MM.1S (cell line): ENCODE results near the gene SLC25A11.

Experiments
- DNase-seq: peaks from one replicate; pipeline ENCODE4 v3.0.0-alpha.2; 2015
- H2AFZ ChIP-seq: fragments of 300-600 bp; sonication (generic); 2 replicates; pipeline ENCODE4 v1.6.0; 2016; ENCODE audit warnings: antibody characterized with exemption, low read length
- H3F3A ChIP-seq: fragments of 300-600 bp; sonication (generic); 2 replicates; pipeline ENCODE4 v1.6.1; 2016; ENCODE audit warnings: mild to moderate bottlenecking, antibody characterized with exemption, low read length, moderate library complexity, mixed read lengths; ENCODE audit not compliant: insufficient read depth
- H3K27ac ChIP-seq: fragments of 300-600 bp; sonication (generic); 2 replicates; pipeline ENCODE4 v1.5.1; 2016; ENCODE audit warnings: mild to moderate bottlenecking, low read length
- H3K27me3 ChIP-seq: fragments of 300-600 bp; sonication (generic); replicated peaks from 2 replicates; pipeline ENCODE4 v1.6.0; 2016; ENCODE audit warnings: low read length; ENCODE audit not compliant: insufficient read depth
- H3K36me3 ChIP-seq: fragments of 300-600 bp; sonication (generic); replicated peaks from 2 replicates; pipeline ENCODE4 v1.6.1; 2016; ENCODE audit warnings: mild to moderate bottlenecking, low read length, mixed read lengths; ENCODE audit not compliant: insufficient read depth
- H3K4me1 ChIP-seq: fragments of 300-600 bp; sonication (generic); 2 replicates; pipeline ENCODE4 v1.6.1; 2016; ENCODE audit warnings: low read length, mixed read lengths
- H3K4me2 ChIP-seq: fragments of 300-600 bp; sonication (generic); 2 replicates; pipeline ENCODE4 v1.6.0; 2016; ENCODE audit warnings: low read depth, low read length
- H3K4me3 ChIP-seq: fragments of 300-600 bp; sonication (generic); 2 replicates; pipeline ENCODE4 v1.5.1; 2016; ENCODE audit warnings: low read length, mixed read lengths
- H3K79me2 ChIP-seq: fragments of 300-600 bp; sonication (generic); 2 replicates; pipeline ENCODE4 v1.6.1; 2016; ENCODE audit warnings: mixed run types, low read length, mixed read lengths
- H3K9ac ChIP-seq: fragments of 300-600 bp; sonication (generic); 2 replicates; pipeline ENCODE4 v1.6.1; 2016; ENCODE audit warnings: low read length, mixed read lengths
- H3K9me2 ChIP-seq: fragments of 300-600 bp; sonication (generic); replicated peaks from 2 replicates; pipeline ENCODE4 v1.6.1; 2016; ENCODE audit warnings: mild to moderate bottlenecking, low read length, mixed read lengths; ENCODE audit not compliant: insufficient read depth
- H3K9me3 ChIP-seq: fragments of 300-600 bp; sonication (generic); replicated peaks from 2 replicates; pipeline ENCODE4 v1.6.1; 2016; ENCODE audit warnings: mild to moderate bottlenecking, low read length, mixed read lengths; ENCODE audit not compliant: insufficient read depth
- H4K20me1 ChIP-seq: fragments of 300-600 bp; sonication (generic); 2 replicates; pipeline ENCODE4 v1.6.1; 2016; ENCODE audit warnings: mild to moderate bottlenecking, low read length, moderate library complexity, mixed read lengths; ENCODE audit not compliant: insufficient read depth
- CTCF ChIP-seq: fragments of 300-600 bp; sonication (generic); IDR thresholded peaks from 2 replicates; pipeline ENCODE4 v1.5.1; 2016; ENCODE audit warnings: antibody characterized with exemption, low read length, mixed read lengths
- EZH2 ChIP-seq: fragments of 300-600 bp; sonication (generic); optimal IDR thresholded peaks from 2 replicates; pipeline ENCODE3; 2017; ENCODE audit warnings: low read depth, mild to moderate bottlenecking, antibody characterized with exemption, low read length, mixed read lengths
- EZH2phosphoT487 ChIP-seq: fragments of 300-600 bp; sonication (generic); IDR thresholded peaks from 2 replicates; pipeline ENCODE4 v1.6.1; 2018; ENCODE audit warnings: antibody characterized with exemption, low read length

Gene SLC25A11

GRCh38 chr17:4901108-4901647 lies 38.7 kb downstream of the SLC25A11 start:
- TF ChIP-seq EZH2 = no peak
- no peak for TF ChIP-seq CTCF
- TF ChIP-seq EZH2phosphoT487 = no peak
- no peak overlapping the region for H2AFZ ChIP-seq
- no peaks in the 10 kb centered on the region for H3K27me3 ChIP-seq
- H3K36me3 ChIP-seq = no peaks in the 10 kb centered on the region
- no peaks in the 10 kb centered on the region for H3K9me3 ChIP-seq
- H3K4me3 ChIP-seq = no peak overlapping the region
- H3K4me2 ChIP-seq = no peak overlapping the region
- peaks cover 11% of the 10 kb centered on the region for H3F3A ChIP-seq
- H4K20me1 ChIP-seq = no peaks in the 10 kb centered on the region
- H3K9ac ChIP-seq = no peak overlapping the region
- peaks cover 12% of the 10 kb centered on the region for H3K4me1 ChIP-seq
- no peaks in the 10 kb centered on the region for H3K9me2 ChIP-seq
- no peak for DNase-seq
- no peak overlapping the region for H3K27ac ChIP-seq
- no peaks in the 10 kb centered on the region for H3K79me2 ChIP-seq

DNA sequence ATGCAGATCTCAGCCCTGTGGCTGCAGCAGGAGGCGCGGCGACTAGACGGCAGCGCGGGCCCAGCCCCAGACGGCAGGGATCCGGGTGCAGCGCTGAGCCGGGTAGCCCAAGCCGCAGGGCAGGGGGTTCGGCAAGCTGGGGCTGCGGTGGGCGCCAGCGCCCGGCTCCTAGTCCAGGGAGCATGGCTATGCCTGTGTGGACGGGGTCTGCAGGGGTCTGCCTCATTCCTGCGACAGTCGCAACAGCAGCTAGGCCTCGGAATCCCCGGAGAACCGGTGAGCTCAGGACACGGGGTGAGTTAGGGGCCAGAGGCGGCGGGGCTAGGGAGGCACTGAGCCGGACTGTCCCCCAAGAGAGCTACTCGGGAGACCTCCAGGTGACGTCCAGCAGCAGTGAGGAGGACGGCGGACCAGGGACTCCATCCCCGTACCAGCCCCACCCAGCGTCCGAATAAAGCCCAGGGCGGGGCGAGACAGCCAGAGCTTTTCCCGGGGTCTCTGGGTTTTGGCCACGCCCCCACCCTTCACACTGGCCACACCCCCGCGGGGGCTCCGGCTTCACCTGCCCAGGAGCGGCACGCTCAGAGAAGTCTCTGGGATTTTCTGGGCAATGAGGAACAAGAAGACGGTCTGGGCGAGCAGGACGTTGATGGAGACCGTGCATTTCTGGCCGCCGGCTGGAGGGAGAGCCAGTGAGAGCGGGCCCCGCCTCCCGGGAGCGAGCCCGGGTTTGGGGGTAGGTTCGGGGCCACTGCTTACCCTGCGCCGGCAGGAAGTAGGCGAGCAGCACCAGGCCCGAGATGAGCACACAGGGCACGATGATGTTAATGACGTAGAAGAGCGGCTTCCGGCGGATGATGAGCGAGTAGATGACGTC lies 39.4 kb downstream of the SLC25A11 start:
- Histone ChIP-seq H3K9me3 (no peaks in the 10 kb centered on the region), H3K4me3 (no peak overlapping the region), H3K4me1 (peaks cover 12% of the 10 kb centered on the region), H3F3A (peaks cover 11% of the 10 kb centered on the region), H3K27me3 (no peaks in the 10 kb centered on the region), H4K20me1 (no peaks in the 10 kb centered on the region), H3K36me3 (no peaks in the 10 kb centered on the region), H3K9me2 (no peaks in the 10 kb centered on the region), H2AFZ (no peak overlapping the region), H3K9ac (no peak overlapping the region), H3K4me2 (no peak overlapping the region), H3K79me2 (no peaks in the 10 kb centered on the region), H3K27ac (no peak overlapping the region)
- TF ChIP-seq EZH2 = no peak
- no peak for TF ChIP-seq EZH2phosphoT487
- no peak for TF ChIP-seq CTCF
- no peak for DNase-seq

GRCh38 chr17:4899341-4900230 lies 40.3 kb downstream of the SLC25A11 start, which contains the start of gene C17orf107:
Gene C17orf107 (plus strand): TSS chr17:4899536. CDS start chr17:4899763, 227 bp downstream.
- no peak within 1 kb of the TSS for H3K27ac ChIP-seq
- no peaks in the 10 kb centered on the region for H3K9me2 ChIP-seq
- H2AFZ ChIP-seq = no peak within 1 kb of the TSS
- no peaks in the 10 kb centered on the region for H4K20me1 ChIP-seq
- DNase-seq = peak; percentile 12
- H3K4me2 ChIP-seq = peak within 1 kb of the TSS; percentile 39; the same call in 1 of the 2 replicates
- no peaks in the 10 kb centered on the region for H3K27me3 ChIP-seq
- no peak within 1 kb of the TSS for H3K4me3 ChIP-seq
- peaks cover 11% of the 10 kb centered on the region for H3F3A ChIP-seq
- H3K36me3 ChIP-seq = no peaks in the 10 kb centered on the region
- no peaks in the 10 kb centered on the region for H3K9me3 ChIP-seq
- H3K4me1 ChIP-seq = peaks cover 12% of the 10 kb centered on the region
- TF ChIP-seq EZH2phosphoT487 = no peak
- no peak for TF ChIP-seq EZH2
- no peak for TF ChIP-seq CTCF
- H3K79me2 ChIP-seq = no peaks in the 10 kb centered on the region
- H3K9ac ChIP-seq = no peak within 1 kb of the TSS
